ENCODE data around the gene EP400. TPM values are rescaled to one million over a fixed set of nuclear protein-coding genes. Genes with fewer than 3 reads are reported as not detected.

Gene EP400
- total and polyA plus RNA-seq, 2 of the 8 experiments (the other 6 are each of a cell fraction or from before 2014, with no cell fraction given) = 13.1 to 69.7 TPM

GRCh38 chr12:131962069-131962468, 12.3 kb downstream of the EP400 start:
- 80% methylated on average over 8 of the region's 8 CpGs; no CpG with 5 or more reads in 1 of the 2 experiments for WGBS, 2 experiments (ENCODE audit: extremely low coverage in 1 of 2, insufficient coverage in 1 of 2, insufficient read length in 1 of 2, insufficient replicate concordance in 2 of 2, low coverage in 1 of 2, low lambda C conversion rate in 2 of 2, missing lambda C conversion rate in 1 of 2)
- Histone ChIP-seq H2BK15ac (ENCODE audit: low read length) (no peak overlapping the region), H3K23ac (ENCODE audit: insufficient read length) (no peak overlapping the region), H3K27me3 (replicated peaks in 1 of 4; ENCODE audit: control insufficient read depth in 3 of 4, extremely low read depth in 1 of 4, insufficient read depth in 3 of 4, low read length in 3 of 4) (no peaks in the 10 kb centered on the region), H2AFZ (ENCODE audit: low read length) (no peak overlapping the region), H3K9me3 (ENCODE audit: insufficient read depth in 2 of 2, low read depth in 1 of 2, low read length in 1 of 2) (no peaks in the 10 kb centered on the region), H4K91ac (replicated peaks; ENCODE audit: insufficient read length, low read length) (no peak overlapping the region), H3K18ac (ENCODE audit: extremely low read depth, low read length) (no peak overlapping the region), H4K8ac (ENCODE audit: extremely low read depth, insufficient read depth, low read length) (no peak overlapping the region), H3K27ac (ENCODE audit: low read depth, low read length) (no peak overlapping the region), H3K79me2 (ENCODE audit: control insufficient read depth in 1 of 2, insufficient read depth in 2 of 2, low read length in 2 of 2) (peaks cover 5 to 86% of the 10 kb centered on the region in 2 experiments), H3K56ac (replicated peaks; ENCODE audit: insufficient read length, low read depth, low read length) (no peak overlapping the region), H3K4me1 (replicated peaks in 1 of 4; ENCODE audit: control insufficient read depth in 3 of 4, insufficient read depth in 4 of 4, low read length in 3 of 4) (peaks cover 0 to 7% (median 0%) of the 10 kb centered on the region in 4 experiments; a peak in 2 of 7 replicates), H3K14ac (ENCODE audit: insufficient read length) (no peak overlapping the region), H3K36me3 (ENCODE audit: control insufficient read depth in 2 of 4, insufficient read depth in 4 of 4, low read length in 3 of 4) (peaks cover 2 to 11% (median 6%) of the 10 kb centered on the region in 4 experiments; a peak in 4 of 8 replicates), H3K4me2 (ENCODE audit: insufficient read depth in 1 of 2, low read depth in 2 of 2, low read length in 2 of 2) (no peak overlapping the region), H2BK20ac (ENCODE audit: low read length) (no peak overlapping the region), H3K4me3 (ENCODE audit: extremely low read depth in 1 of 4, insufficient read depth in 2 of 4, low read depth in 3 of 4, low read length in 4 of 4) (no peak overlapping the region), H4K20me1 (replicated peaks in 1 of 2; ENCODE audit: control insufficient read depth in 1 of 2, insufficient read depth in 2 of 2, low read length in 2 of 2) (peaks cover 9 to 20% of the 10 kb centered on the region in 2 experiments), H3K9ac (replicated peaks in 1 of 4; ENCODE audit: extremely low read depth in 1 of 4, low read depth in 3 of 4, low read length in 3 of 4) (no peak overlapping the region), H2BK12ac (ENCODE audit: low read depth, low read length) (no peak overlapping the region), H2BK5ac (ENCODE audit: low read depth, low read length) (no peak overlapping the region), H3K23me2 (ENCODE audit: low read depth, low read length) (no peaks in the 10 kb centered on the region), H4K5ac (ENCODE audit: insufficient read length, low read depth, low read length) (no peak overlapping the region), H2AK5ac (ENCODE audit: low read depth, low read length) (no peak overlapping the region), H3K79me1 (ENCODE audit: low read depth, low read length) (peaks cover 21% of the 10 kb centered on the region), H2BK120ac (replicated peaks; ENCODE audit: low read depth, low read length) (no peak overlapping the region), H3K4ac (replicated peaks; ENCODE audit: insufficient read length, low read depth, low read length) (no peak overlapping the region)
- POLR2A ChIA-PET (ENCODE audit: partially characterized antibody) = no interaction called here
- DNase-seq (ENCODE audit: low read depth in 1 of 2, low spot score in 2 of 2) (no peak), FAIRE-seq (no peak)
- CTCF ChIA-PET (ENCODE audit: partially characterized antibody) = interaction anchor here (0.6 to 1.6 kb wide), 2 partner anchors 37 to 207 kb away, joined by 3 to 5 read pairs; no protein-coding TSS in a partner anchor
- TF ChIP-seq HDAC6 (IDR thresholded peaks at IDR 0.05; ENCODE audit: low read depth, low read length) (no peak), E2F6 (IDR thresholded peaks at IDR 0.05) (no peak), EP300 (IDR thresholded peaks at IDR 0.05; ENCODE audit: borderline replicate concordance in 1 of 2, low read depth in 2 of 2, low read length in 2 of 2) (no peak), NANOG (IDR thresholded peaks at IDR 0.05; ENCODE audit: insufficient read depth, low read depth, low read length, poor library complexity, severe bottlenecking) (no peak), ATF2 (IDR thresholded peaks at IDR 0.05; ENCODE audit: low read length) (no peak), CBX8 (IDR thresholded peaks at IDR 0.05; ENCODE audit: borderline replicate concordance, low read depth, low read length) (no peak), CEBPB (IDR thresholded peaks at IDR 0.05; ENCODE audit: low read depth, low read length) (no peak), CHD1 (IDR thresholded peaks at IDR 0.05; ENCODE audit: low read depth, low read length) (no peak), JUND (IDR thresholded peaks at IDR 0.05; ENCODE audit: low read length) (no peak), TAF7 (optimal IDR thresholded peaks at IDR 0.05; ENCODE audit: borderline replicate concordance, low read depth, low read length) (no peak), ASH2L (IDR thresholded peaks at IDR 0.05; ENCODE audit: low read length) (no peak)

All from H1 (cell line).